ENCODE results near the gene PLEK2.
"Not testable (repeated sequence)": the region's sequence is repeated elsewhere in the genome, so short reads cannot be mapped to it uniquely, and the experiment has no call there.

The PLEK2 gene

GRCh38 chr14:67428501-67429031 is 16.6 kb upstream of the PLEK2 start:
- DNase-seq: no peak

DNA sequence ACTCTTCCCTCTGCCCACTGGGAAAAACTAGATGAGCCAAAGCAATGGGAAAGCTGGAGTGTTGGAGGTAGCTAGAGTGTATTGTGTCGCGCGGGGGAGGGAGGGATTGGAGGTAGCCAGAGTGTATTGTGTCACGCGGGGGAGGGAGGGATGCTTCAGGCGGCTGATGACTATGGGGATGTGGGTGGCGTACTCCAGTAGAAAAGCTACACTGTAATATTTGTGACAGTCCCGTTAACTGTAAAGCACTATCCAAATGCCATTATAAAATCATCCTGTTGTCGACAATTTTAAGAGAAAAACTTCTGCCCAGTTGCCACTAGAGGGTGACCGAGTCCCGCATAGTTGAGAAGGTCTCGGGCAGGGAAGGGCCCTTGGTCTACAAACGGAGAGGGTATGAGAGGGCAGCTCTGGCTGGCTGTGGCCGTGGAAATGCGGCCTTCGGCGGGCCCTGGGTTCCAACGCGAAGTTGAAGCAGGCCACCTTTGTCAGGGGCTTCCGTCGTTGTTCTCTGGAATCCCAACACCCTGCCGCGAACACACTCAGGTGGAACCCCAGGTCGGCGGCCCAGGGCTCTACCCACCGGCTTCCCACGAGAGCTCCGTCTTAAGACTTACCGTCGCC is 15.1 kb upstream of the PLEK2 start:
- DNase-seq: no peak

GRCh38 chr14:67426161-67426560 is 14.2 kb upstream of the PLEK2 start:
- DNase-seq: no peak

GRCh38 chr14:67425608-67426007 is 13.6 kb upstream of the PLEK2 start:
- no peak for DNase-seq

- no peak for DNase-seq
Measured at GRCh38 chr14:67424539-67424938, 12.6 kb upstream of the PLEK2 start.

GRCh38 chr14:67423424-67423823 is 11.5 kb upstream of the PLEK2 start:
- no peak for DNase-seq

DNA sequence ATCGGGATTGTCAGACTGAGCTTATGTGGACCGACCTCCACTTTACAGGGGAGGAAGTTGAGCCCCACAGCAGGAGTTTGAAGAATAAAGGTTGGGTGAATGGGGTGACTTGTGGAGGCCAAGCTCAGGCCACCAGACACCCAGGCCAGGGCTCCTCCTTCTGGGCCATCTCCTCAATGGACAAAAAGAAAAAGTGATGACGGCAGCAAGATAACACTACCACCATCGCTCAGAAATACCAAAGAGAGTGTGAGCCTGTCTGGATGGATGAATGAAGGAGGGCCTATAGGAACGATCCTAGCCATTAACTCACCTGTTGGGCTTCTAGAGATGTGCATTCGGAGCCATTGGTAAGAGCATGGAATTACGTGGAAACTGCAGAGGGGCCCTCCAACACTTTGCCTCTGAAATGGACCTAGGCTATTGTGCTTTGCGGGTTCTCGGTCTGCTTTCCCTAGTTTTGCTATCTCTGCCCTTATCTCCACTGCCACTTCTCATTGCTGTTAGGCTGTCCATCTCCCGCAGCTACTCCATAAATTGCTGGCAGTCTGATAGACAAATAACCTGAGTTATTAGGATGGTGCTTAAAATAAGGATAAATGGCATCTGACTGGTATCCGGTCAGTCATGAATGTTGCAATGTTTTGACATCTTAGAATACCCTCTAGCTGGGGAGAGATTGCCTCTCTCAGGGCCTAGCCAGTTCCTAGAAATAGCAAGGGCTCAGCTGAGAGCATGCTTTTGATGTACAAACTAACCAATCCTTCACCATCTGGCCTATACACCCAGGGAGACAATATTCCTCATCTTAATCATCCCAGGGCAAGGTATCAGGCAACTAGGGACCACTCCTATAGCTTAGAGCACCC is 9.6 kb upstream of the PLEK2 start:
- DNase-seq: no peak

DNA sequence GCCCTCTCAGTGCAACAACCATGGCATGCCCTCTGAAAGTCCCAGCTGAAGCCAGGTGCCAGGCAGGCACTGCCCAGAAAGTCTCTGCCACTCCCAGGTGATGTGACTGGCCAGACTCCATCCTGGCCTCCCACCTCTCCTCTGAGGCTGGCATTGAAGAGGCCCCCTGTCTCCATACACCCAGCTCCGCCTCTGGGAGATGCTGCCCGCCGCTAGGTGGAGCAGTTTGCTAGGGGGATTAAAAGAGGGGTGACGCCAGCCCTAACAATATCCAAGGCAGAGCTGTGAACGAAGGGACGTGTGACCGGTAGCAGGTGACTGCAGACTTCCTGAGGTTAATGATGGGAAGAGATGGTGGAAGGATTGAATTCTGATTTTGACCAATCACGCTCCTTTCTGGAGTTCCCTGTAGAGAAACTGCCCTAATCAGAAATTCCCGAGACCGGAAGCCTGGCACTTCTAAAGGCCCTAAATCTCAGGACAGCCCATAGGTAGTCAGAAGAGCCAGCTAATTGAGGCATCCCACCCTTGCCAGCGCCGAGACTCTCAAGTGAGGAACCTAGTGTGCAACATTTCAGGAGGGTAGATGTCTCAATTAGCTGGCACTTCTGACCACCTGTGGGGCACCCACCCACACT is 8.3 kb upstream of the PLEK2 start:
- DNase-seq: no peak

DNA sequence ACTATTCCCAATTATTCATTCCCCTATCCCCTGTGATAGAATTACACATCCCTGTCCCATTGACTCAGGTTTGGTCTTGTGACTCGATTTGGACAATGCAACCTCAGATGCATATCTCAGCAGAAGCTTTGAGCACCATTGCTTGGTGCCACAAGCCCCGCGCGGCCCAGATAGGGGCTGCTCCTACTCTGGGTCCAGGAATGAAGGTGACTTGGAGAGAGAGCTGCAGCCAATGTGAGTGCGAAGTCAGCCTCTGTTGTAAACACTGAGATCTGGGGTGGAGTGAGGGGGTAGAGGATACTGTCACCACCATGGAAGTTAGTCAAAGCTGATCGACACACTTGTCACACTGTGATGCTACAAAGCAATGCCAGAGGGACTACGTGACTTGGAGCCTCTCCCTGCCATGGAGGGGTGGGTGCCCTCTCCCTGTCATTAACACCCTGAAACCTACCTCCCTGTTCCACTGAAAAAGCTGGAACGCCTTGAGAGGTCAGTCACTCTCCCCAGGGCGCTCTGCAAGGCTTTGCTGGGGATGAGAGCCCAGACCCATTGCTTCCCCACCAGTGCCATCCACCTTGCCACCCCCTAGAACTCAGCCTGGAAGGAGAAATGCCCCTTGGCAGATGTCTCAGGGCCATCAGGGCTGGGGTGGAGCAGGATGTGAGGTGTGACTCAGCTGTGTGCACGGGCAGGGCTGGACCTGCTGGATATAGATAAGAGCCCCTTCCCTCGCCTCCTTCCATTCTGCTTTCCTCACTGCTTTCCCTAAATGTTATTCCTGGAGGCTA is 6.6 kb upstream of the PLEK2 start:
- DNase-seq: no peak

GRCh38 chr14:67417633-67418032 is 5.7 kb upstream of the PLEK2 start:
- DNase-seq: no peak

DNA sequence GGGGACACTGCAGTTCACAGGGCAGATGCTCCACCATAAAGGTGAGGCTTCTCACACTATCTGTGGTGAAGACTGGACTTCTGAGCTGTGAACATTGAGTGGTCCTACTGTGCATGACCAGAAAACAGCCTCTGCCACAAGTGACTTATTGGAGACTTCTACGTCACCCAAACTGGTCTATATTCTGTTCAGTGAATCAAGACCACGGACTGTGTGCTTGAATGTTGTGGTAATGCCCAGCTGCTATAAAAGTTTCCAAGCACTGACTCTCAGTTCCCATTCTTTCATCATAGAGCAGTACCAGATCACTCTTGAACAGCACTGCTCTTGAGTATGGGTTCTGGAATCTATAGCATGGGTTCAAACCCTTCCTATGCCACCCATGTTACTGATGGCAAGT is 4.8 kb upstream of the PLEK2 start:
- no peak for DNase-seq

GRCh38 chr14:67416085-67416484 is 4.1 kb upstream of the PLEK2 start:
- DNase-seq: no peak

GRCh38 chr14:67415610-67416009 is 3.6 kb upstream of the PLEK2 start:
- not testable (repeated sequence) for DNase-seq

- DNase-seq: no peak
Measured at GRCh38 chr14:67413806-67414769, 2.1 kb upstream of the PLEK2 start.

DNA sequence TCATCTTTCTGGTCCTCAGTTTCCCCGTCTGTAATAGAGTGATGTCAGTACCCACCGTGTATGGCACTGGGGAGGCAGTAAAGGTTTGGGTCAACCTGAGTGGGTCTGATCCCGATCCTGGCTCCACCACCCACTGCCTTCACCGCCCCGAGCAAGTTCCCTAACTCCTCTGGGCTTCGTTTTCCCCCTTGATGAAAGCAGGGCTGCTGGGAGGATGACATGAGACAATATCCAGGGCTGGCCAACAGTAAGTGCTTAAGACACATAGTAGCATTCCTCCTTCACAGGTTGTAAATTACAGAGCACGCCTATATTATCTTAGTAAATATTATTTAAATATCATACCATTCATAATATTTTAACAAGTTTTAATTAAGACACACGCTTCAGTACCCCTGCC is 595 bp downstream of the PLEK2 start:
- no peak for DNase-seq

GRCh38 chr14:67410313-67410712 is 1.7 kb downstream of the PLEK2 start:
- no peak for DNase-seq

GRCh38 chr14:67409461-67409860 is 2.5 kb downstream of the PLEK2 start:
- DNase-seq: no peak

DNA sequence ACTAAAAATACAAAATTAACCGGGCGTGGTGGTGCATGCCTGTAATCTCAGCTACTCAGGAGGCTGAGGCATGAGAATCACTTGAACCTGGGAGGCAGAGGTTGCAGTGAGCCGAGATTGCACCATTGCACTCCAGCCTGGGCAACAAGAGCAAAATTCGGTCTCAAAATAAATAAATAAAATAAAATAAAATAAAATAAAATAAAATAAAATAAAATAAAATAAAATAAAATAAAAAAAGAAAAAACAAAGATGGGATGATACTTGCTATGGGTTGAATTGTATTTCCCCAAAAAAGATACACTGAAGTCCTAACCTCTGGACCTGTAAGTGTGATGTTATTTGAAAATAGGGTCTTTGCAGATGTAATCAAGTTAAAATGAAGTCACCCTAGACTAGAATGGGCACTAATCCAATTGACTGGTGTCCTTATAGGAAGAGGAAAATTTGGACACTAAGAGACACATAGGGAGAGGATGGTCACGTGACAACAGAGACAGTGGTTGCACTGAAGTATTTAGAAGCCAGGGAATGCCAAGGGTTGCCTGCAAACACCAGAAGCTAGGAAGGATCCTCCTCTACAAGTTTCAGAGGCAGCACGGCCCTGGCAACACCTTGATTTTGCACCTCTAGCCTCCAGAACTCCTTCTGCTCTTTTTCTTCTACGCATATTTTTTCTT is 3.7 kb downstream of the PLEK2 start:
- DNase-seq: not testable (repeated sequence)

- DNase-seq: no peak
Measured at GRCh38 chr14:67405771-67406170, 6.2 kb downstream of the PLEK2 start.

GRCh38 chr14:67400434-67400833 is 11.5 kb downstream of the PLEK2 start:
- DNase-seq: no peak

- no peak for DNase-seq
Measured at GRCh38 chr14:67397536-67397935, 14.4 kb downstream of the PLEK2 start.
